DMS 273 (cell line): ENCODE data around the gene TMEM86B.

Source experiments
- DNase-seq: peaks from one replicate; lab custom pipeline; 2025; ENCODE audit not compliant: unreplicated experiment; lab: John Stamatoyannopoulos, UW

TMEM86B gene

GRCh38 chr19:55178781-55179599 is 49.6 kb downstream of the TMEM86B start:
- DNase-seq, result peak; percentile 97
